GM12892 (cell line): ENCODE data around the gene B4GALT2.

Experiments
- POLR2A ChIP-seq: IDR thresholded peaks from 2 replicates; pipeline ENCODE4 v1.6.1; 2011; ENCODE audit warnings: low read depth, low read length, control low read depth
- TAF1 ChIP-seq: IDR thresholded peaks from 2 replicates; pipeline ENCODE4 v1.6.1; 2011; ENCODE audit warnings: low read depth, mild to moderate bottlenecking, control low read depth, low read length, borderline replicate concordance

DNA sequence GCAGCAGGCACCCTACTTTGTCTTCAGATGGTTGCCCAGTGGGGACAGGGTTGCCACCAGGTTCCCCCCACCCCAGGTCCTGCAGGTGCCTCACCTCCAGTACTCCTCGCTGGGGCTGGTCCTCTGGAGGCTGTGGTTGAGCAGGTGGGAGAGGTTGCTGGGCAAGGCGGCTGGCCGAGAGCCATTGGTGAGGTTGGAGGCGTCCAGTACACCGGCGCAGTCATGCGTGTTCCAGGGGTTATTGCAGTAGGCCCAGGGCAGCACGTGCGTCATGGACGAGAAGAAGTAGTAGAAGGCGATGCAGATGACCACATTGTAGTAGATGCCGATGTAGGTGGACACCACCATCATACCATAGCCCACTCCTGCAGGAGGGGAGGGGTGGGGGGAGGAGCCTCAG is 29.2 kb downstream of the B4GALT2 start:
- TF ChIP-seq POLR2A: no peak
- no peak for TF ChIP-seq TAF1
